GM18909 (cell line): ENCODE results near the gene RNF13.
"Not testable (repeated sequence)": the region's sequence is repeated elsewhere in the genome, so short reads cannot be mapped to it uniquely, and the experiment has no call there.

Source experiments
- ATAC-seq: cut with Tn5 transposase; IDR thresholded peaks from one replicate; pipeline ENCODE4 v1.9.1; 2021; ENCODE audit warnings: mild to moderate bottlenecking; ENCODE audit not compliant: unreplicated experiment, poor library complexity

Gene RNF13

GRCh38 chr3:149891621-149892020 is 78.6 kb downstream of the RNF13 start:
- ATAC-seq = no peak

GRCh38 chr3:149892371-149892770 is 79.4 kb downstream of the RNF13 start:
- no peak for ATAC-seq

GRCh38 chr3:149894205-149894604 is 81.2 kb downstream of the RNF13 start:
- no peak for ATAC-seq

GRCh38 chr3:149895339-149895738 is 82.3 kb downstream of the RNF13 start:
- no peak for ATAC-seq

- no peak for ATAC-seq
Measured at GRCh38 chr3:149895769-149896168, 82.8 kb downstream of the RNF13 start.

- no peak for ATAC-seq
Measured at GRCh38 chr3:149898771-149899170, 85.8 kb downstream of the RNF13 start.

- ATAC-seq = no peak
Measured at GRCh38 chr3:149900322-149900721, 87.3 kb downstream of the RNF13 start.

- no peak for ATAC-seq
Measured at GRCh38 chr3:149901770-149902169, 88.8 kb downstream of the RNF13 start.

GRCh38 chr3:149902498-149903139 is 89.6 kb downstream of the RNF13 start:
- no peak for ATAC-seq

GRCh38 chr3:149906036-149906435 is 93.0 kb downstream of the RNF13 start:
- ATAC-seq = no peak

- no peak for ATAC-seq
Measured at GRCh38 chr3:149908424-149908957, 95.5 kb downstream of the RNF13 start.

- ATAC-seq = no peak
Measured at GRCh38 chr3:149909923-149910322, 96.9 kb downstream of the RNF13 start.

GRCh38 chr3:149917124-149917667 is 104.2 kb downstream of the RNF13 start:
- ATAC-seq = no peak

GRCh38 chr3:149919509-149919908 is 106.5 kb downstream of the RNF13 start:
- no peak for ATAC-seq

- ATAC-seq = no peak
Measured at GRCh38 chr3:149920119-149920518, 107.1 kb downstream of the RNF13 start.

GRCh38 chr3:149933008-149933407 is 120.0 kb downstream of the RNF13 start:
- ATAC-seq = no peak

- no peak for ATAC-seq
Measured at GRCh38 chr3:149933858-149934257, 120.8 kb downstream of the RNF13 start.

- ATAC-seq = no peak
Measured at GRCh38 chr3:149934524-149934923, 121.5 kb downstream of the RNF13 start.

GRCh38 chr3:149936812-149937230 is 123.8 kb downstream of the RNF13 start:
- peak; percentile 74 for ATAC-seq

- ATAC-seq = not testable (repeated sequence)
Measured at GRCh38 chr3:149938392-149939055, 125.5 kb downstream of the RNF13 start.

GRCh38 chr3:149941186-149941585 is 128.2 kb downstream of the RNF13 start:
- ATAC-seq = no peak

- ATAC-seq = no peak
Measured at GRCh38 chr3:149941946-149942345, 128.9 kb downstream of the RNF13 start.
